A549 (cell line): ENCODE results near the gene TNS3. TPM values are rescaled to one million over a fixed set of nuclear protein-coding genes. Genes with fewer than 3 reads are reported as not detected.

Experiments used
- ATAC-seq, 2 experiments: fragments of 200-7000 bp in 1 of 2; fragments of >200 bp in 1 of 2; cut with Nextera tagmentation in 1 of 2; cut with Tn5 transposase in 1 of 2; 3 replicates each; pipeline versions ENCODE4 v1.8.0 to v1.9.1; 2018 to 2020; ENCODE audit warnings: mild to moderate bottlenecking in 1 of 2, moderate library complexity in 1 of 2
- CTCF ChIA-PET: fragments of 300-600 bp; sonication (Branson Sonifier 250); formaldehyde crosslinking; extraction: SDS; loops from one replicate; lab custom pipeline; 2021; ENCODE audit warnings: antibody characterized with exemption, inconsistent platforms; lab: Yijun Ruan, JAX
- POLR2A ChIA-PET: fragments of 350-600 bp; formaldehyde crosslinking; extraction: SDS; loops from one replicate; lab custom pipeline; 2021; ENCODE audit warnings: antibody characterized with exemption, inconsistent platforms; lab: Yijun Ruan, JAX
- DNase-seq, 2 experiments: peaks; one replicate each; pipeline versions ENCODE4 v3.0.0 to v3.0.0-alpha.2; 2011 to 2016; ENCODE audit warnings: low read depth in 1 of 2, low spot score in 1 of 2
- FAIRE-seq: peaks from 2 replicates; lab custom pipeline; 2011; peaks lifted over from hg19 to GRCh38; lab: Jason Lieb, UNC
- H3K27ac ChIP-seq, 2 experiments: fragments of >200 bp; sonication (Bioruptor Twin); formaldehyde crosslinking; 3 replicates each; pipeline ENCODE4 v1.5.1; 2016 to 2017
- H3K4me1 ChIP-seq: fragments of >200 bp; sonication (Bioruptor Twin); formaldehyde crosslinking; 3 replicates; pipeline ENCODE4 v1.6.1; 2016
- H3K4me2 ChIP-seq: fragments of >200 bp; sonication (Bioruptor Twin); formaldehyde crosslinking; 3 replicates; pipeline ENCODE4 v1.6.1; 2016
- H3K4me3 ChIP-seq: fragments of >200 bp; sonication (Bioruptor Twin); formaldehyde crosslinking; 3 replicates; pipeline ENCODE4 v1.5.1; 2016
- H3K9me3 ChIP-seq: fragments of >200 bp; sonication (Bioruptor Twin); formaldehyde crosslinking; 3 replicates; pipeline ENCODE4 v1.6.1; 2016
- CBX2 ChIP-seq: fragments of 200-600 bp; sonication (generic); IDR thresholded peaks from 2 replicates; pipeline ENCODE4 v1.6.1; 2016; ENCODE audit warnings: low read depth, mild to moderate bottlenecking, borderline replicate concordance
- CBX8 ChIP-seq: fragments of 200-600 bp; sonication (generic); IDR thresholded peaks from 2 replicates; pipeline ENCODE4 v1.6.1; 2016
- CEBPB ChIP-seq, 2 experiments: fragments of >200 bp in 1 of 2; sonication (Bioruptor Twin) in 1 of 2; formaldehyde crosslinking in 1 of 2; IDR thresholded peaks; 2 replicates each; pipeline ENCODE4 v1.6.1; 2012 to 2016
- CHD2 ChIP-seq: fragments of 150-350 bp; IDR thresholded peaks from 2 replicates; pipeline ENCODE4 v1.6.1; 2014; ENCODE audit warnings: low read length; ENCODE audit not compliant: partially characterized antibody
- CHD4 ChIP-seq: fragments of 200-600 bp; sonication (generic); IDR thresholded peaks from 2 replicates; pipeline ENCODE4 v1.6.1; 2016; ENCODE audit warnings: antibody characterized with exemption, mild to moderate bottlenecking, borderline replicate concordance
- EHMT2 ChIP-seq: fragments of 200-600 bp; sonication (generic); IDR thresholded peaks from 2 replicates; pipeline ENCODE4 v1.6.1; 2016; ENCODE audit warnings: antibody characterized with exemption, low read depth, mild to moderate bottlenecking, moderate library complexity
- ESRRA ChIP-seq: fragments of 150-350 bp; IDR thresholded peaks from 2 replicates; pipeline ENCODE4 v1.6.1; 2014; ENCODE audit warnings: mild to moderate bottlenecking, low read length, borderline replicate concordance
- FOSB ChIP-seq: fragments of 250-450 bp; sonication (Bioruptor Pico); IDR thresholded peaks from 2 replicates; pipeline ENCODE4 v1.5.0; 2020; ENCODE audit warnings: mild to moderate bottlenecking, moderate library complexity
- FOXS1 ChIP-seq: fragments of 250-450 bp; sonication (Bioruptor Pico); IDR thresholded peaks from 2 replicates; pipeline ENCODE4 v1.5.0; 2020; ENCODE audit warnings: mild to moderate bottlenecking, moderate library complexity
- GATA3 ChIP-seq: IDR thresholded peaks from 2 replicates; pipeline ENCODE4 v1.6.1; 2012; ENCODE audit warnings: borderline replicate concordance
- HEYL ChIP-seq: fragments of 250-450 bp; sonication (Bioruptor Pico); IDR thresholded peaks from 2 replicates; pipeline ENCODE4 v1.8.0; 2021; ENCODE audit warnings: mild to moderate bottlenecking, moderate library complexity
- HMGXB4 ChIP-seq: fragments of 250-450 bp; sonication (Bioruptor Pico); IDR thresholded peaks from 2 replicates; pipeline ENCODE4 v1.5.0; 2021; ENCODE audit warnings: mild to moderate bottlenecking, moderate library complexity, borderline replicate concordance
- JUN ChIP-seq, 2 experiments: fragments of >200 bp; sonication (Bioruptor Twin); formaldehyde crosslinking; IDR thresholded peaks; 2 replicates in 1 of 2; 3 replicates in 1 of 2; pipeline ENCODE4 v1.6.1; 2016 to 2017
- KDM5A ChIP-seq: fragments of 200-600 bp; sonication (generic); IDR thresholded peaks from 2 replicates; pipeline ENCODE4 v1.6.1; 2016; ENCODE audit warnings: antibody characterized with exemption, mild to moderate bottlenecking
- MAFK ChIP-seq: fragments of 450-650 bp; IDR thresholded peaks from 2 replicates; pipeline ENCODE4 v1.6.1; 2014; ENCODE audit not compliant: partially characterized antibody
- MAX ChIP-seq: IDR thresholded peaks from 2 replicates; pipeline ENCODE4 v1.6.1; 2012
- MAZ ChIP-seq: fragments of 150-350 bp; IDR thresholded peaks from 2 replicates; pipeline ENCODE4 v1.6.1; 2014; ENCODE audit warnings: antibody characterized with exemption, low read depth, low read length, borderline replicate concordance
- NPAS2 ChIP-seq: fragments of 250-450 bp; sonication (Bioruptor Pico); IDR thresholded peaks from 2 replicates; pipeline ENCODE4 v1.8.0; 2022; ENCODE audit warnings: mild to moderate bottlenecking, moderate library complexity, borderline replicate concordance
- NR3C1 ChIP-seq: fragments of >200 bp; sonication (Bioruptor Twin); formaldehyde crosslinking; IDR thresholded peaks from 3 replicates; pipeline ENCODE4 v1.6.1; 2017
- PHF8 ChIP-seq: fragments of 200-600 bp; sonication (generic); IDR thresholded peaks from 2 replicates; pipeline ENCODE4 v1.6.1; 2016; ENCODE audit warnings: low read depth, mild to moderate bottlenecking, antibody characterized with exemption, moderate library complexity, borderline replicate concordance
- POLR2AphosphoS2 ChIP-seq: conservative IDR thresholded peaks from 2 replicates; pipeline ENCODE4 v1.6.1; 2012; ENCODE audit warnings: low read length, improper control_type of control experiment, inconsistent platforms
- RAD21 ChIP-seq, 2 experiments: fragments of >200 bp in 1 of 2; sonication (Bioruptor Twin) in 1 of 2; formaldehyde crosslinking in 1 of 2; IDR thresholded peaks in 1 of 2; conservative IDR thresholded peaks in 1 of 2; 2 replicates in 1 of 2; 3 replicates in 1 of 2; pipeline ENCODE4 v1.6.1; 2012 to 2018; ENCODE audit warnings: inconsistent platforms in 1 of 2
- RCOR1 ChIP-seq: fragments of 150-350 bp; IDR thresholded peaks from 2 replicates; pipeline ENCODE4 v1.6.1; 2014; ENCODE audit warnings: antibody characterized with exemption, low read length, low read depth
- REST ChIP-seq: fragments of 200-600 bp; sonication (generic); IDR thresholded peaks from 2 replicates; pipeline ENCODE4 v1.6.1; 2016; ENCODE audit warnings: antibody characterized with exemption, mild to moderate bottlenecking, moderate library complexity
- TFCP2L1 ChIP-seq: fragments of 250-450 bp; sonication (Bioruptor Pico); IDR thresholded peaks from 2 replicates; pipeline ENCODE4 v1.5.0; 2021; ENCODE audit warnings: mild to moderate bottlenecking
- TP53 ChIP-seq: fragments of 250-450 bp; sonication (Bioruptor Pico); IDR thresholded peaks from 2 replicates; pipeline ENCODE4 v1.5.0; 2021; ENCODE audit warnings: mild to moderate bottlenecking, moderate library complexity
- USF2 ChIP-seq: fragments of 450-650 bp; IDR thresholded peaks from 2 replicates; pipeline ENCODE4 v1.6.1; 2014; ENCODE audit warnings: antibody characterized with exemption
- ZFP36 ChIP-seq: fragments of 450-650 bp; IDR thresholded peaks from 2 replicates; pipeline ENCODE4 v1.6.1; 2014; ENCODE audit warnings: borderline replicate concordance; ENCODE audit not compliant: partially characterized antibody
- ZNF302 ChIP-seq: fragments of 250-450 bp; sonication (Bioruptor Pico); IDR thresholded peaks from 2 replicates; pipeline ENCODE4 v1.9.0; 2021; ENCODE audit warnings: inconsistent platforms, mild to moderate bottlenecking, moderate library complexity
- ZSCAN20 ChIP-seq: fragments of 250-450 bp; sonication (Bioruptor Pico); IDR thresholded peaks from 2 replicates; pipeline ENCODE4 v1.8.0; 2022; ENCODE audit warnings: mild to moderate bottlenecking, moderate library complexity
- WGBS: methylation state at CpG from one replicate; pipeline ENCODE4 v1.1.6; 2017; ENCODE audit errors: missing lambda C conversion rate; 5-methylcytosine and 5-hydroxymethylcytosine counted together
- polyA plus RNA-seq, 4 experiments: library from polyadenylated mRNA; depleted of rRNA in 3 of 4; stranded (reverse); fragments of >200 nt; fragmentation: RNase III in 1 of 4; extraction: RNeasy Plus Mini Kit Qiagen cat#74134 plus additional on column Dnase treatment in 1 of 4; gene quantifications; 2 replicates in 3 of 4; 3 replicates in 1 of 4; pipeline ENCODE4 v1.2.3, GENCODE V29; 2011 to 2017
- TF ChIP-seq, protein P1 (sequence below): fragments of 250-450 bp; sonication (Bioruptor Pico); IDR thresholded peaks from 2 replicates; pipeline ENCODE4 v1.5.0; 2020; ENCODE audit warnings: low read depth, mild to moderate bottlenecking, moderate library complexity
- TF ChIP-seq, protein P2 (sequence below): IDR thresholded peaks from 2 replicates; pipeline ENCODE4 v1.6.1; 2012; ENCODE audit warnings: low read depth, borderline replicate concordance

TNS3 gene
- polyA plus RNA-seq, 2 of the 4 experiments (the other 2 are of a cell fraction) = 107 to 134 TPM

- FAIRE-seq = no peak
- H3K27ac ChIP-seq = no peak overlapping the region
- TF ChIP-seq TP53 (CRISPR knock-in tag) (no peak), KDM5A (no peak), FOXS1 (CRISPR knock-in tag) (no peak), RAD21 (conservative IDR thresholded peaks at IDR 0.05 in 1 of 2, IDR thresholded peaks at IDR 0.05 in 1 of 2) (no peak), NPAS2 (CRISPR knock-in tag) (no peak), ZNF302 (CRISPR knock-in tag) (no peak), TFCP2L1 (no peak), EHMT2 (no peak), RCOR1 (no peak), HMGXB4 (no peak), GATA3 (no peak), USF2 (no peak), ZSCAN20 (no peak), CHD2 (no peak), FOSB (CRISPR knock-in tag) (no peak), CBX2 (no peak), HEYL (CRISPR knock-in tag) (no peak)
- TF ChIP-seq, protein P1, sequence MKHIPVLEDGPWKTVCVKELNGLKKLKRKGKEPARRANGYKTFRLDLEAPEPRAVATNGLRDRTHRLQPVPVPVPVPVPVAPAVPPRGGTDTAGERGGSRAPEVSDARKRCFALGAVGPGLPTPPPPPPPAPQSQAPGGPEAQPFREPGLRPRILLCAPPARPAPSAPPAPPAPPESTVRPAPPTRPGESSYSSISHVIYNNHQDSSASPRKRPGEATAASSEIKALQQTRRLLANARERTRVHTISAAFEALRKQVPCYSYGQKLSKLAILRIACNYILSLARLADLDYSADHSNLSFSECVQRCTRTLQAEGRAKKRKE (CRISPR knock-in tag) = no peak
- TF ChIP-seq, all 56 proteins: peak for 0
- ATAC-seq = 0 out of 6 replicates have a peak, but pooled peaks of 1 of the 2 experiments have one; percentile 2
- Histone ChIP-seq H3K9me3 (no peaks in the 10 kb centered on the region), H3K4me3 (no peak overlapping the region), H3K4me1 (peaks cover 22% of the 10 kb centered on the region), H3K4me2 (no peak overlapping the region)
- WGBS = 92% methylated on average over 3 of the region's 3 CpGs
- no peak for DNase-seq
- POLR2A ChIA-PET = no interaction called here
- CTCF ChIA-PET = interaction anchor here (3.1 kb wide), 1 partner anchor 15 kb away, joined by 19 read pairs; no protein-coding TSS in a partner anchor
Observed at GRCh38 chr7:47281161-47281560, 300.8 kb downstream of the TNS3 start.

GRCh38 chr7:47280114-47280513, 301.8 kb downstream of the TNS3 start:
- FAIRE-seq (no peak), ATAC-seq (no peak), DNase-seq (no peak)
- Histone ChIP-seq H3K4me1 (peaks cover 22% of the 10 kb centered on the region), H3K27ac (no peak overlapping the region), H3K9me3 (no peaks in the 10 kb centered on the region), H3K4me2 (no peak overlapping the region), H3K4me3 (no peak overlapping the region)
- CTCF ChIA-PET = no interaction called here
- POLR2A ChIA-PET = no interaction called here
- 95% methylated on average over 4 of the region's 4 CpGs for WGBS
- TF ChIP-seq MAFK (no peak), CBX8 (no peak), CHD4 (no peak), ESRRA (no peak), MAX (no peak), POLR2AphosphoS2 (no peak), REST (no peak), PHF8 (no peak), NR3C1 (no peak), ZFP36 (no peak), MAZ (no peak), JUN (IDR thresholded peaks at IDR 0.05) (no peak), FOSB (CRISPR knock-in tag) (no peak), CEBPB (IDR thresholded peaks at IDR 0.05) (no peak), TP53 (CRISPR knock-in tag) (no peak), EHMT2 (no peak)
- TF ChIP-seq, protein P2, sequence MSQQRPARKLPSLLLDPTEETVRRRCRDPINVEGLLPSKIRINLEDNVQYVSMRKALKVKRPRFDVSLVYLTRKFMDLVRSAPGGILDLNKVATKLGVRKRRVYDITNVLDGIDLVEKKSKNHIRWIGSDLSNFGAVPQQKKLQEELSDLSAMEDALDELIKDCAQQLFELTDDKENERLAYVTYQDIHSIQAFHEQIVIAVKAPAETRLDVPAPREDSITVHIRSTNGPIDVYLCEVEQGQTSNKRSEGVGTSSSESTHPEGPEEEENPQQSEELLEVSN = no peak
